ENCODE results near the gene HCN3.
"Not testable (repeated sequence)": the region's sequence is repeated elsewhere in the genome, so short reads cannot be mapped to it uniquely, and the experiment has no call there.

Gene HCN3

DNA sequence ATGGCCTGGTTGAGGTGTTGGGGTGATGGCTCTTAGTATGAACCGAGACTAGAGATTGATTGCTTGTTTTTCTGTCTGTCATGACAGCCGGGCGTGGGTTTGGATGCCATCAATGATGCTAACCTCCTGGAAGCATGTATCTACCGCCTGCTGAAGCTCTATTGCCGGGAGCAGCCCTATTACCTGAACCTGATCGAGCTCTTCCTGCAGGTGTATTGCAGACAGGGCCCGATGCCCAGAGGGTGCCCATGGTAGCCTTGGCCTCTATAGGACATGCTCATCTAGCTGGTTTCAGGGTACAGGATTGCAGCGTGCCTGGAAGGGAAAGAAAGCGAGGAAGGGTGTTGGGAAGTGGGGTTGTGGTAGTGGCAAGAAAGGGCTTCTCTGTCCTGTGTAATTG is 40.8 kb downstream of the HCN3 start:
- ATAC-seq: no peak

GRCh38 chr1:155319536-155319935 is 42.3 kb downstream of the HCN3 start:
- no peak for ATAC-seq

GRCh38 chr1:155320252-155320651 is 43.0 kb downstream of the HCN3 start:
- ATAC-seq: no peak

DNA sequence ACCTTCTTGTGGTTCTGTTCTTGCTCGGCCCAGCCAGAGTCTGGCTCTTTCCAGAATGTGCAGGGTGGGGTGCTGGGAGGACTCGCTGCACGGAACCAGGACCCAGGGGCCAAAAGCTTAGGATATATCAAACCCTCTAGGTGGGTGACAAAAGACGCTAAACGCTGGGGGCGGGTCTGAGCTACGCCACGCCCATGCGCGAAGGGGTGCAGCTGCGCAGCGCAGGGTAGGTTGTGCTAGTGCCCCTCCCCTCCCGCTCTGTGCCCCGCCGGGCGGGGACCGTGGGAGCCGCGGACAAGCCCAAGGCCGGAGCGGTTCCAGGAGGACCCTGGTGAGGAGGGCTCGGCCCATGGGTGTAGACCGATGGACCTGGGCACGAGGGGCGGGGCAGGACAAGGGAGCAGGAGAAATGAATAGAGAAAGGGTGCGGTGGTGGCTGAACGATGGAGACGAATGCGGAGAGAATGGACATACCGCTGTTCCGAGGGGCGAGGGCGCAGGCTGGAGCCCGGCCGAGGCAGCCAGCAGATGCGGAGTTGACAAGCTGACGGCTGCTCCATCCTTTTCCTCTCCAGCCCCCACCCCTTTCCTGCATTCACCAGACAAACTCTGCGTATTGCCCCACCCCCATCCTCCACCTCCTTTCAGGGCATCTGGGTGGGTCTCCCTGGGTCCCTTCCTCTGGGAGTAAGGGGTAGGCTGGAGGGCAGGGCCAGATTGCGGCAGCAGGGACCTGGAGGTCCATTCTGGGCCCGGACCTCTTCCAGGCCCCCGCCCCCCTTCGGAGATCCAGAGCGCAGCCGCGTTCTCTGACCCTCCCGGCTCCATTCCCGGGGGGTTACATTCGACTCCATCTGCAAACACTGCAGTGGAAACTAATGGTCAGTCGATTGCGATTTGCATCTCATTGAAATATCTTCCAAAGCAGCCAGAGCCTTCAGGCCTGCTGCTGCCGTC is 43.7 kb downstream of the HCN3 start, which contains the start of gene RUSC1:
RUSC1 (plus strand) TSS at position 234 of the 957 bp plus-strand sequence. CDS start 880 bp downstream, outside the sequence.
- peak; percentile 8 to 11 for ATAC-seq

- no peak for ATAC-seq
Measured at GRCh38 chr1:155321639-155322503, 44.6 kb downstream of the HCN3 start.

- ATAC-seq: no peak
Measured at GRCh38 chr1:155322571-155322952, 45.3 kb downstream of the HCN3 start.

GRCh38 chr1:155322953-155323728 is 45.9 kb downstream of the HCN3 start:
- ATAC-seq: peak; percentile 55 to 63

DNA sequence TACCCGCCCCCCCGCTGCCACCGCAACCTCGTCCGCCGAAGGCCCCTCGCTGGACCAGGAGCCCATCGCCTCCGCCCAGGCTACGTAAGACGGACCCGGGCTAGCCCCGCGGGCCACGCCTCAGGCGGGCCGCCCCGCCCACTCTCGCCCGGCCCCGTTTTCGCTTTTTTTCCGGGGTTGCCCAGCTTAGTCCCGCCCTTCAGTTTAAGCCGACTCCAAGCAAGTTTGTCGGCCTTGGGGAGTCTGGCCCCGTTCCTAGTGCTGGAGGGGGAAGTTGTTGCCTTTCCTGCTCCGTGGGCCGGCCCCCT is 46.4 kb downstream of the HCN3 start:
- peak; percentile 67 to 69 for ATAC-seq

- peak; percentile 79 to 83 for ATAC-seq
Measured at GRCh38 chr1:155324037-155324716, 46.9 kb downstream of the HCN3 start.

GRCh38 chr1:155324717-155325602 is 47.7 kb downstream of the HCN3 start:
- ATAC-seq: no peak

DNA sequence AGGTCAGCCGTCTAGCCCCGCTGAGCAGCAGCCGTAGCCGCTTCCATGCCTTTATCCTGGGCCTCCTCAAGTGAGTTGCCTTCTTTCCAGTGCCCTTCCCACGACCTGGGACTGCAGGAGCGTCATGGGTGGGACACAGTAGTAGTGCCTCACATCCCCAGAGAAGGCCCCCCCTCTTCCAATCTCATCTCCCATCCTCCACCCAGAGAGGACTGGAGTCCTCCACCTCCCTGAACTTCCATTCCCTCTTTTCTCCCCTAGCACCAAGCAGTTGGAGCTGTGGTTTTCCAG is 48.3 kb downstream of the HCN3 start:
- ATAC-seq: no peak

- no peak for ATAC-seq
Measured at GRCh38 chr1:155326020-155326526, 48.8 kb downstream of the HCN3 start.

GRCh38 chr1:155326631-155327037 is 49.4 kb downstream of the HCN3 start:
- ATAC-seq: no peak

DNA sequence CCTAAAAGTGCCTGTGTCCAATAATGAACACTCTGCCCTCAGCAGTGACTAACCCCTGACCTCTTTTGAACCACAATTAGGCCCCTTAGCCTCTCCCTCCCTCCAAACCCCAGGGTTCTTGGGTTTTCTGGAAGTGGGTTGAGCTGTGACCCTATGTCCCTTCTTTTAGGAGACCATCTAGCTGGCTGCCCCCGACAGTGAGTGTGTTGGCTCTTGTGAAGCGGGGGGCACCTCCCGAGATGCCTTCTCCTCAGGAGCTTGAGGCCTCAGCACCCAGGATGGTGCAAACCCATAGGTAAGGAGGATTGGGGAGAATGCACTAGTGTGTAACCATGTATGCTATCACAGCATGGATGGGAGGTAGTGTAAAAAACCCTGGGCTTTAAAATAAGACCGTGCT is 50.7 kb downstream of the HCN3 start:
- no peak for ATAC-seq

DNA sequence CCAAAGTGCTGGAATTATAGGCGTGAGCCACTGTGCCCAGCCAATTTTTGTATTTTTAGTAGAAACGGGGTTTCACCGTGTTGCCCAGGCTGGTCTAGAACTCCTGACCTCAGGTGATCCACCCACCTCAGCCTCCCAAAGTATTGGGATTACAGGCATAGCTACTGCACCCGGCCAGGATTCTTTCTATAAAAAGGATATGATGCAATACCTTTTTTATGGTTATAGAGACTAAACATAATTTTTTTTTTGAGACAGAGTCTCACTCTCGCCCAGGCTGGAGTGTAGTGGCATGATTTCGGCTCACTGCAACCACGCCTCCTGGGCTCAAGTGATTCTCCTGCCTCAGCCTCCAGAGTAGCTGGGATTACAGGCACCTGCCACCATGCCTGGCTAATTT is 51.6 kb downstream of the HCN3 start:
- ATAC-seq: not testable (repeated sequence)

GRCh38 chr1:155329980-155330598 is 52.8 kb downstream of the HCN3 start:
- ATAC-seq: no peak

GRCh38 chr1:155334962-155335361 is 57.7 kb downstream of the HCN3 start:
- no peak for ATAC-seq
